ENCODE results near the gene DDX23.
A peak's percentile ranks its signal among the peaks of the same experiment; 100 is the strongest.

DNA sequence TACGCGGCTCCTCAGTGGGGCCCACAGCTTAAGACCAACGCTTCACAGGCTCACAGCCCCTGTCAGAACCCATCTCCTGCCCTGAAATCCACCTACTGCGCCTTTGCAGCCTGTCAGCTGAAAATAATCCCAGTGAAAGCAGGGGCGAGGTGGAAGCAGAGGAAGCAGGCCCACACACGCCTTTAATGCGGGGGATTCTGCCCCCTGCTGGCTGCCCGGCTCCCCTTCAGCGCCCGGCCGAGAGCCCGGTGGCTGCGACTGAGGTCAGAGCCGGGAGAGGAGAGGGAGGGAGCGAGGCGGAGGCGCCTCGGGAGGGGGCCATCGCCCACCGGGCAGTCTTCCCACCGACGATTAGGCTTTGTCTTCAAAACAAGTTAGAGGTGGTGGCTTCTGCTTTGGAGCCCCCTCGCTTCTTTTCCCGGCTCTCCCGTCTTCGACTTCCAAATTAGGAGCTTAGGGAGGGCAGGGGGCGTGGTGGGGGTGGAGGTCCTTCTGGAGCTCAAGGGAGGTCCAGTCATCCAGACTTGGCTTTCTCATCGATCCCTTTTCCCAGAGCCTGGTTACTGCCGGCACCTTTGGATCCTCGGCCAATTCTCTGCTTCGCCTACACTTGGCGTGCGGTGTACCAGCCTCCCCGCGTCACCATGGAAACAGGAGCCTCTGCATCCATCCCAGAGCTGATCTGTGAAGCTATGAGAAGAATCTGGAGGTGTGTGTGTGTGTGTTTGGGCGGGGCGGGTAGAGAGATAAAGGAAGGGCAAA is 38.9 kb upstream of the DDX23 start:
- TF ChIP-seq RAD21 (IDR thresholded peaks at IDR 0.05; ENCODE audit: low read length) (peak; percentile 84), CTCF (IDR thresholded peaks at IDR 0.05) (peak; percentile 92), PBX3 (IDR thresholded peaks at IDR 0.05) (no peak), TCF12 (IDR thresholded peaks at IDR 0.05) (no peak), JUND (IDR thresholded peaks at IDR 0.05) (no peak), EZH2phosphoT487 (IDR thresholded peaks at IDR 0.05; ENCODE audit: borderline replicate concordance, low read depth) (no peak), EP300 (IDR thresholded peaks at IDR 0.05; ENCODE audit: borderline replicate concordance in 1 of 2, low read depth in 1 of 2, low read length in 1 of 2) (no peak), POLR2AphosphoS5 (IDR thresholded peaks at IDR 0.05; ENCODE audit: low read depth, low read length) (no peak), YY1 (IDR thresholded peaks at IDR 0.05; ENCODE audit: low read depth) (no peak), FOXJ3 (CRISPR knock-in tag; IDR thresholded peaks at IDR 0.05) (0 out of 2 replicates have a peak, but pooled peaks have one; percentile 16), SIN3A (IDR thresholded peaks at IDR 0.05; ENCODE audit: borderline replicate concordance, low read depth, low read length) (no peak), RCOR1 (IDR thresholded peaks at IDR 0.05; ENCODE audit: low read length) (no peak), RFX5 (IDR thresholded peaks at IDR 0.05; ENCODE audit: low read length) (no peak), FOSL2 (IDR thresholded peaks at IDR 0.05; ENCODE audit: borderline replicate concordance, low read depth) (no peak)

All from SK-N-SH (cell line).